ENCODE measurements around the gene CHMP4B. TPM values are rescaled to one million over a fixed set of nuclear protein-coding genes. Genes with fewer than 3 reads are reported as not detected.

Gene CHMP4B
- total RNA-seq, 4 donors from 2014 or later, result 62.1 to 95.8 (median 74.8) TPM

- H3K27me3 ChIP-seq, result no peaks in the 10 kb centered on the region
- peaks cover 39% of the 10 kb centered on the region for H3K4me1 ChIP-seq
- no peak overlapping the region for H3K27ac ChIP-seq
- peaks cover 3% of the 10 kb centered on the region for H3K36me3 ChIP-seq
- H3K9me3 ChIP-seq, result no peaks in the 10 kb centered on the region
- TF ChIP-seq CTCF (IDR thresholded peaks at IDR 0.05) (no peak), EP300 (IDR thresholded peaks at IDR 0.05) (no peak), POLR2A (IDR thresholded peaks at IDR 0.05) (no peak), POLR2AphosphoS5 (IDR thresholded peaks at IDR 0.05) (no peak)
- no peak overlapping the region for H3K4me3 ChIP-seq
- 97% methylated on average over 5 of the region's 5 CpGs for WGBS
- DNase-seq (ENCODE audit: low spot score in 2 of 2), result no peak
Observed at GRCh38 chr20:33822991-33823390, 11.8 kb downstream of the CHMP4B start.

GRCh38 chr20:33824852-33825251, 13.7 kb downstream of the CHMP4B start:
- Histone ChIP-seq H3K4me1 (peaks cover 52% of the 10 kb centered on the region), H3K27ac (no peak overlapping the region)
- 100% methylated on average over 1 of the region's 1 CpG for WGBS

GRCh38 chr20:33825340-33826269, 14.5 kb downstream of the CHMP4B start:
- no peak for TF ChIP-seq CTCF (IDR thresholded peaks at IDR 0.05)
- TF ChIP-seq POLR2A (IDR thresholded peaks at IDR 0.05), result no peak
- no peak for TF ChIP-seq EP300 (IDR thresholded peaks at IDR 0.05)
- no peak for TF ChIP-seq POLR2AphosphoS5 (IDR thresholded peaks at IDR 0.05)
- peaks cover 3% of the 10 kb centered on the region for H3K36me3 ChIP-seq
- 85% methylated on average over 3 of the region's 3 CpGs for WGBS
- DNase-seq (ENCODE audit: low spot score in 2 of 2), result no peak
- no peak overlapping the region for H3K4me3 ChIP-seq
- H3K9me3 ChIP-seq, result no peaks in the 10 kb centered on the region
- H3K27me3 ChIP-seq, result no peaks in the 10 kb centered on the region
- H3K27ac ChIP-seq, result no peak overlapping the region
- peaks cover 56% of the 10 kb centered on the region for H3K4me1 ChIP-seq

More at GRCh38 chr20:33824852-33825251, 13.7 kb downstream of the CHMP4B start:
- no peaks in the 10 kb centered on the region for H3K27me3 ChIP-seq
- no peak for DNase-seq (ENCODE audit: low spot score in 2 of 2)
- peaks cover 3% of the 10 kb centered on the region for H3K36me3 ChIP-seq
- H3K9me3 ChIP-seq, result no peaks in the 10 kb centered on the region
- no peak overlapping the region for H3K4me3 ChIP-seq
- TF ChIP-seq CTCF (IDR thresholded peaks at IDR 0.05) (no peak), POLR2AphosphoS5 (IDR thresholded peaks at IDR 0.05) (no peak), EP300 (IDR thresholded peaks at IDR 0.05) (no peak), POLR2A (IDR thresholded peaks at IDR 0.05) (no peak)

- Histone ChIP-seq H3K27ac (no peak overlapping the region), H3K9me3 (no peaks in the 10 kb centered on the region), H3K4me3 (no peak overlapping the region), H3K4me1 (peaks cover 58% of the 10 kb centered on the region), H3K27me3 (no peaks in the 10 kb centered on the region), H3K36me3 (peaks cover 3% of the 10 kb centered on the region)
- 86% methylated on average over 5 of the region's 5 CpGs for WGBS
- no peak for DNase-seq (ENCODE audit: low spot score in 2 of 2)
- TF ChIP-seq POLR2AphosphoS5 (IDR thresholded peaks at IDR 0.05), result no peak
- no peak for TF ChIP-seq CTCF (IDR thresholded peaks at IDR 0.05)
- no peak for TF ChIP-seq EP300 (IDR thresholded peaks at IDR 0.05)
- TF ChIP-seq POLR2A (IDR thresholded peaks at IDR 0.05), result no peak
Observed at GRCh38 chr20:33826270-33826897, 15.2 kb downstream of the CHMP4B start.

- no peak overlapping the region for H3K27ac ChIP-seq
- peaks cover 65% of the 10 kb centered on the region for H3K4me1 ChIP-seq
Observed at GRCh38 chr20:33827109-33827508, 16.0 kb downstream of the CHMP4B start.

More at GRCh38 chr20:33827109-33827508, 16.0 kb downstream of the CHMP4B start:
- H3K27me3 ChIP-seq, result no peaks in the 10 kb centered on the region
- H3K4me3 ChIP-seq, result no peak overlapping the region
- H3K9me3 ChIP-seq, result no peaks in the 10 kb centered on the region
- TF ChIP-seq POLR2A (IDR thresholded peaks at IDR 0.05), result no peak
- TF ChIP-seq EP300 (IDR thresholded peaks at IDR 0.05), result no peak
- no peak for TF ChIP-seq POLR2AphosphoS5 (IDR thresholded peaks at IDR 0.05)
- no peak for TF ChIP-seq CTCF (IDR thresholded peaks at IDR 0.05)
- no peak for DNase-seq (ENCODE audit: low spot score in 2 of 2)
- 80% methylated on average over 2 of the region's 2 CpGs for WGBS
- peaks cover 3% of the 10 kb centered on the region for H3K36me3 ChIP-seq
